HG02943 (cell line): Measurements from ENCODE around the gene SDHB.

Experiments used
- ATAC-seq: cut with Tn5 transposase; IDR thresholded peaks from one replicate; pipeline ENCODE4 v1.9.1; 2021; ENCODE audit warnings: mild to moderate bottlenecking, low read depth, moderate library complexity; ENCODE audit not compliant: unreplicated experiment

Gene SDHB

DNA sequence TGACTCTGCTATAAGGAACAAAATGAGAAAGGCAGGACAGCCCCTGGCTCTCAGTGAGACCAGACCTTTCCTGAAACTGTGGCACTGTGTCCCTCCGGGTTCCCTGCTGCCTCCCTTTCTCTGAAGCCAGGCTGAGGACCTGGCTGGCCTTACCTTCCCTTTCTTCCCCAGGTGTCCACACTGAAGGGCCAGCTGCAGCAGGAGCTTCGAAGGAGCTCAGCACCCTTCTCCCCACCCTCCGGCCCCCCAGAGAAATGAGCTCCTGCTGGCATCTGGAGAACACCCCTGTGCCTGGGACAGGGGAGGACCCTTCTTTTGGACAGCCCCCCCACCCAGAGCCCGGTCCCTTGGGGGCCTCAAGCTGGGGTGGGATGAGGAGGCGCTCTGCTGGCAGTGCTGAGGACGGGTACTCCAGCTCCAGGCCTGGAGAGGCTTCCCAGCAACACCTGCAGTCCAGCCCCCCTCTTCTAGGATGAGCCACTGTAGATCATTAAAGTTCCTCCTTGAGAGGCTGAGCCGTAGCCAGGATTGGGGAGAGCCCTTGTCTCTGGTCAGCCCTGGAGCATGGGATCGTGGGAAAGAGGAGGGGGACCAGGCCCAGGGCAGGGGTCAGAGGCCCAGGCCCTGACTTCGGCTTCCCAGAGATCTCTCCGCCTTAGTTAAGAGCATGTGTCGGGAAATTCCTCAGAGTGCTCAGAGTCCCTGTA is 81.5 kb downstream of the SDHB start:
- no peak for ATAC-seq

DNA sequence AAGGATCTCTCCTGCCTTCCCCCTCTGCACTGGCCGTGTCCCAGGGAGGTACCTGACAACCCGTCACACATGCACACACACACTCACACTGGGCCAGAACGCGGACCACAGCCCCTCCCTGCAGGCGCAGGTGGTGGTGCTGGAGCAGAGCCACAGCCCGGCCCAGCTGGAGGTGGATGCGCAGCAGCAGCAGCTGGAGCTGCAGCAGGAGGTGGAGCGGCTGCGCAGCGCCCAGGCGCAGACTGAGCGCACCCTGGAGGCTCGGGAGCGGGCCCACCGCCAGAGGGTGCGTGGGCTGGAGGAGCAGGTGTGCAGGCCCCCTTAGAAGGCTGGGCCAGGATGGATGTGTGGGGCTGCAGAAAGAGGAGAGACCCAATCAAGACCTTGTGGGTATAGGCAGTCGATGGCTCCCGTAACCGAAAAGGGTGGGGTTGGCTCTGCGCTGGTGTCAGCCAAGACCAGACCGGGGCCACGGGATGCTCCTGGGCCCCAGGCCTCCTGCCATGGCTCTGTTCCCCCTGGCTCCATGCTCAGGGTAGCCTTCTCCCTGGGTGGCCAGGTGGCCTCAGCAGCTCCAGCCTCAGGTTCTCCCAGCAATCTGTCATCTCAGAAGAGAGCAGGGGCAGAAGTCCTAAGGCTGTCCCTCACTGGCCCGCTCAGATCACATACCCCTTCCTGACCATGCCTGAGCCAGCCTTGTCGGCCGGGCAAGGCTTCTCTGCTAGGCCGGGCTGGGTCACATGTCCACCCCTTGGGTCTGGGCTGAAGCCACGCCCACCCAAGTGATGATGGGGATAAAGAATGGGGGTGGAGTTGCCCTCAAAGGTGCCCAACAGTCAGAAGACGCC is 82.3 kb downstream of the SDHB start:
- ATAC-seq: no peak

DNA sequence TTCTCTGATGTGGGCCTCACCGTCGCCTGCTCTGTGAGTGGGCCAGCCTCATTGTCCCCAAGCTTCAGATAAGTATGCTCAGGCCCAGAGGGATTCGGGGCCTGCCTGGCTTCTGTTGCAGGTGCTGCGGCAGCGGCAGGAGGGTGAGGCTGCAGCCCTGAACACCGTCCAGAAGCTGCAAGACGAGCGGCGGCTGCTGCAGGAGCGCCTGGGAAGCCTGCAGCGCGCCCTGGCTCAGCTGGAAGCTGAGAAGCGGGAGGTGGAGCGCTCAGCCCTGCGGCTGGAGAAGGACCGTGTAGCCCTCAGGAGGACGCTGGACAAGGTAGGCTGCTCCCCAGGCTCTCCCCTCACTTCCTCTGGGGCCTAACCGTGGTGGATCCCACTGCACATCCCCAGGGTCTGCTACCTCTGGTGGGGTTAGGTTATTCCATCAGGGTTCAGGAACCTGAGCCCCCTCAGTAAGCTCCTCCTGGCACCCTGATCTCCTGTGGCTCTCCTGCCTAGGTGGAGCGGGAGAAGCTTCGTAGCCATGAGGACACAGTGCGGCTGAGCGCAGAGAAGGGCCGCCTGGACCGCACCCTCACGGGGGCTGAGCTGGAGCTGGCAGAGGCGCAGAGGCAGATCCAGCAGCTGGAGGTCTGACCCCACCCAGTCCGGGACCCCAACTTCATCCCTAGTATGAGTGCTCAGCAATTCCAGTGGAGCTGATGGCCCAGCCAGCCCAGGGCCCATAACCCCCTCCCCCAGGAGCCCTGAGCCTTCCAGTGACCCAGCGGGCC is 83.5 kb downstream of the SDHB start:
- no peak for ATAC-seq

DNA sequence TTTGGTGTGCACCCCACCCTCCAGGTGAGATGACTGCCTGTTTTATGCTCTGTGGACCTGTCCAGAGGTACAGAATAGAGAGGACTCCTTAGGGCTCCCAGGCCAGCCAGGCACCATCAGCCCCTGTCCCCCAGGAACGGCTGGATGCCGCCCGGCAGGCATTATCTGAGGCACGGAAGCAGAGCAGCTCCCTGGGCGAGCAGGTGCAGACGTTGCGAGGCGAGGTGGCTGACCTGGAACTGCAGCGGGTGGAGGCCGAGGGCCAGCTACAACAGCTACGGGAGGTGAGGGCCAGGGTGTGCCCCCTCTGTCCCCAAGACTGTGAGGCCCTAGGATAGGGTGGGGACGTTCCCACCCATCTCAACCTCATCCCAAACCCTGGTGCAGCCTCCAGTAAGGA is 84.2 kb downstream of the SDHB start:
- ATAC-seq: no peak

DNA sequence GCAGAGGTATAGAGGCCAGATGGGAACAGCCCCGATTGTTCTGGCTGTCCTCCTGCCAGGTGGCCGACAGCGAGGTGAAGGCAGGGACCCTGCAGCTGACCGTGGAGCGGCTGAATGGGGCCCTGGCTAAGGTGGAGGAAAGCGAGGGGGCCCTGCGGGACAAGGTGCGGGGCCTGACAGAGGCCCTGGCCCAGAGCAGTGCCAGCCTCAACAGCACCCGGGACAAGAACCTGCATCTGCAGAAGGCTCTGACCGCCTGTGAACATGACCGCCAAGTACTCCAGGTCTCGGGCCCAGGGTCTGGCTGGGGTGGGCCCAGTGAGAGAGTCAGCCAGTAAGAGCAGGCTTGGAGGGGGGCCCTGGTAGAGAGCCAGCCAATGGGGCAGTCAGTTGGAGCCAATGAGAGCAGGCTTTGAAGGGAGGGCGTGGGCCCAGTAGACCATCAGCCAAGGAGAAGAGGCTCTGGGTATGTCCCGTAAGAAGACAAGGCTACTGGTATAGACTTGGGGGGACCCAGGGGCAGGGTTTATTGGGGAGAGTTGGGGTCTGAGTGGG is 84.7 kb downstream of the SDHB start:
- ATAC-seq: no peak
